ENCODE data around the gene DDOST.
"Not testable (repeated sequence)": the region's sequence is repeated elsewhere in the genome, so short reads cannot be mapped to it uniquely, and the experiment has no call there.

The DDOST gene

DNA sequence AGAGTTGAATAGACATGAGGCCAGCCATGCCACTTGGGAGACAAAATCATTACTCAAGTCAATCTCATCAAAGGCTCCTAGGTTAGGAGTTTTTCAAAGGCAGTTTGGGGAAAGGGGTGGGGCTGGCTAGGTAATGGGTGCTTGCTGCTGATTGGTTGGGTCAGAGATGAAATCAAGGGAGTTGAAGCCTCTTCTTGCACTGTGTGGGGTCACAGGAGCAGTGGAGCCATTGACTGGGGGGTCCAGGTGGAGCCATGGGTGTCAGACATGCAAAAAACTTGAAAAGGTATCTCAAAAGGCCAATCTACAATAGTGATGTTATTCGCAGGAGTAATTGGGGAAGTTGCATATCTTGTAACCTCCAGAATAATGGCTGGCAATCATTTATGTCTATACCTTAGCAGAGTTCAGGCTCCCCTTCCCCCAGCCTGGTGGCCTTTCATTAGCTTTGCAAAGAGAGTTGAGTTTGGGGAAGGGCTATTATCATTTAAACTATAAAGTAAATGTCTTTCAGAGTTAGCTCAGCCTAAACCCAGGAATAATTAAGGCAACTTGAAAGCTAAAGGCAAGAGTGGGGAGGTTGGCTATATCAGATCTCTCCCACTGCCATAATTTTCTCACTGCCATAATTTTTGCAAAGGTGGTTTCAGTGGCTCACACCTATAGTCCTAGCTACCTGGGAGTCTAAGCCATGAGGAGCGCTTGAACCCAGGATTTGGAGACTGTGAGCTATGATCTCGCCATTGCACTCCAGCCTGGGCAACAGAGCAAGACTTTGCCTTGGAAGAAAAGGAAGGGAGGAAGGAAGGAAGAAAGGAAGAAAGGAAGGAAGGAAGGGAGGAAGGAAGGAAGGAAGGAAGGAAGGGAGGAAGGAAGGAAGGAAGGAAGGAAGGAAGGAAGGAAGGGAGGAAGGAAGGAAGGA lies 35.7 kb downstream of the DDOST start:
- DNase-seq (ENCODE audit: low read depth in 2 of 2, low spot score in 1 of 2) = no peak

DNA sequence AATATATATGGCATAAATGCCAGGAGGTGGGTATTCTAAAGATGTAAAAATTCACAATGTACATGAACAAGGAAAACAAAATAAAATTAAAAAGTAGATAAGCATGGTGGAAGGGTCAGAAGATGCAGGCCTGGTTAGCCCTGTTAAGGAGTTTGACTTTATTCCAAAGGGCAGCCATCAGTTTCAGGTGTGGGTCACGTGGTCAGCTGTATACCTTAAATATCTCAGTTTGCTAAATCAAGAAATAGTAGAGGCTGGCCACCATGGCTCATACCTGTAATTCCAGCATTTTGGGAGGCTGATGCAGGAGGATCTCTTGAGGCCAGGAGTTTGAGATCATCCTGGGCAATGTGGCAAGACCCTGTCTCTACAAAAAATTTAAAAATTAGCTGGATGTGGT lies 36.5 kb downstream of the DDOST start:
- no peak for DNase-seq (ENCODE audit: low read depth in 2 of 2, low spot score in 1 of 2)

DNA sequence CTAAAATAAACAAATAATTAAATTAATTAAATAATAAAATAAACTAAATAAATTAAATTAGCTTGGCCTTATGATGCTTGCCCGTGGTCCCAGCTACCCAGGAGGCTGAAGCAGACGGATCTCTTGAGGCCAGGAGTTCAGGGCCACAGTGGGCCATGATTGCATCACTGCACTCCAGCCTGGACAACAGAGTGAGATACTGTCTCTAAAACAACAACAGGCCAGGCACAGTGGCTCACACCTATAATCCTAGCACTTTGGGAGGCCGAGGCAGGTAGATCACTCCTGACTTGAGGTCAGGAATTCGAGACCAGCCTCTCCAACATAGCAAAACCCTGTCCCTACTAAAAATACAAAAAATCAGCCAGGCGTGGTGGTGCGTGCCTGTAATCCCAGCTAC lies 40.2 kb downstream of the DDOST start:
- DNase-seq (ENCODE audit: low read depth in 2 of 2, low spot score in 1 of 2) = no peak

DNA sequence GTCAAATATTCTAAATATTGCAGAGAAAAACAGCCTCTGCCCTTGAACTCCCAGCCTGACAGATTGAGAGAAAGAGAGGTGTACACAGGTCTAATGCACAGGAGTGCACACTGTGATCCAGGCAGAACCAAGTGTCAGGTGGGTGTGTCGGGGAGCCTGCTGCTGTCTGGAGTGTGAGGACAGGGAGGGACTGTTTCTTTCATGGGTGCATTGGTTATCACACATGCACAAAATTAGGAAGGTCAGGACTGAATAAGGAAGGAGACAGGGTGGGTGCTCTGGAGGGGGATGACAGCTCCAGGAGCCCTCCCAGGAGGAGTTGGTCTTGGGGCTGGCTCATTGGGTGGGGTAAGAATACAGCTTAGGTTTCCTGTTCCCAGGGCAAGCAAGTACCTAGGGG lies 41.2 kb downstream of the DDOST start:
- no peak for DNase-seq (ENCODE audit: low read depth in 2 of 2, low spot score in 1 of 2)

DNA sequence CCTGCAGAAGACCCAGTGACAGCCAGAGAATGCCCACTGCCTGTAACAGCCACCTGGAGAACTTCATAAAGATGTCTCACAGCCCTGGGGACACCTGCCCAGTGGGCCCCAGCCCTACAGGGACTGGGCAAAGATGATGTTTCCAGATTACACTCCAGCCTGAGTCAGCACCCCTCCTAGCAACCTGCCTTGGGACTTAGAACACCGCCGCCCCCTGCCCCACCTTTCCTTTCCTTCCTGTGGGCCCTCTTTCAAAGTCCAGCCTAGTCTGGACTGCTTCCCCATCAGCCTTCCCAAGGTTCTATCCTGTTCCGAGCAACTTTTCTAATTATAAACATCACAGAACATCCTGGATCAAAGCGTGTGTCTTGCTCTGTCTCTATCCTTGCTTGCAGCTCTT lies 42.6 kb downstream of the DDOST start:
- DNase-seq (ENCODE audit: low read depth in 2 of 2, low spot score in 1 of 2) = no peak

DNA sequence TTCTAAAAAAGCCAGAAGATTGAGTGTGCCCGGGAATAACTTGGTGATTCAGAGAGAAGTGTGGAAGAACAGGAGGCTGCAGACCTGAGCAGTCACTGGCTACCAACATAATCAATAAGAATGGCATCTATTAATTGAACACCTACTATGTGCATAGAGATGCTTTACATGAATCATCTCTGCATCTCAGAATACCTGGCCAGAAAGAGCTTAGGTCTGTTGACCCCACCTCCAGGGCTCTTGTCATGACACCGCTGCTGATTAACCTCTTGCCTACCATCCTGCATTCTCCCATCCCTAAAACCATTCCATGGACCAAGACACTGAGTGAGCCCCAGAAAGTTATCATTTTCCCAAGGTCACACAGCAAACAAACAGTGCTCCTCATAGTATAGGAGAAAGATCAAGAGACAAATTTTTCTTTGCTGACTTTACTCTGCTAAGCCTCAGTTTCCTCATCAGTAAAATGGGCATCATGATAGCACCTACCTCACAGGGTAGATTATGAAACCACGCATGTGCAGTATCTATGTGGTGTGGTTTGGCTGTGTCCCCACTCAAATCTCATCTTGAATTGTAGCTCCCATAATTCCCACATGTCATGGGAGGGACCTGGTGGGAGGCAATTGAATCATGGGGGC lies 44.2 kb downstream of the DDOST start:
- DNase-seq (ENCODE audit: low read depth in 2 of 2, low spot score in 1 of 2) = no peak

DNA sequence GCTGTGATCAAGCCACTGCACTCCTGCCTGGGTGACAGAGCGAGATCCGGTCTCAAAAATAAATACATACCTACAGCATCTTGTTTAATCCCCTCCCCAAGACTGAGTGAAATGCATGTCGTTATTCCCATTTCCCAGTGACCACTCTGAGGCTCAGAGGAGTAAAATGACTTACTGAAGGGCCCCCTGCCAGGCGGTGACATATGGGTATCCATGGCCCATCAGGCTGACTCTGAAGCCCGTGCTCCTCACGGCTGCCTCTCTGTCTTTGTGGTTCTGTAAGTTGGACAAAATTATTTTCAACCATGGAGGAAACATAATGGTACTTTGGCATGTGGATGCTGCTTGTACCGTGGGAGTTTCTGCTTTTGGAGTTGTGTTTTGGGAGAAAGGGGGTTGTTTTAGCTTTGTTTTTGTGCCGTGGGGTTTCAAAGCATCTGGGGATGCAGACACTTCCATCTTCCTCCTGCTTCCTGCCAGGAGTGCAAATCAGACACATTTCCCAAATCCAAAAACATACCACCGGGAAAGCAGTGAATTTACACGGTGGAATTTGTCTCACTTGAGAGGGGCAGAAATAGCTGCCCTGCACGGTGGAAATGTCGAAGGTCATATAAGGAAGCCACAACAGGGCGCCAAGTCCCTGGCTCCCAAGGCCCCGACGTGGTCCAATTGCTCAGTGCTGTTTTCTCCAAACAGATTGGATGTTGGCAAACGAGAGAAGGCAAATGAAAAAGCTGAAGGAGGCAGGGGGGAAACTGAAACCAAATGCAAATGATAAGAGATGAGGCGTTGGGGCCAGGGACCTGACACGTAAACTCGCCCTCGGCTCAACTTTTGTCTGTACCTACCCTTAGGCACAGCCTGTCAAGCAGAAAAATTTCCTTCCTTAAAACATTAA lies 45.0 kb downstream of the DDOST start:
- no peak for DNase-seq (ENCODE audit: low read depth in 2 of 2, low spot score in 1 of 2)

DNA sequence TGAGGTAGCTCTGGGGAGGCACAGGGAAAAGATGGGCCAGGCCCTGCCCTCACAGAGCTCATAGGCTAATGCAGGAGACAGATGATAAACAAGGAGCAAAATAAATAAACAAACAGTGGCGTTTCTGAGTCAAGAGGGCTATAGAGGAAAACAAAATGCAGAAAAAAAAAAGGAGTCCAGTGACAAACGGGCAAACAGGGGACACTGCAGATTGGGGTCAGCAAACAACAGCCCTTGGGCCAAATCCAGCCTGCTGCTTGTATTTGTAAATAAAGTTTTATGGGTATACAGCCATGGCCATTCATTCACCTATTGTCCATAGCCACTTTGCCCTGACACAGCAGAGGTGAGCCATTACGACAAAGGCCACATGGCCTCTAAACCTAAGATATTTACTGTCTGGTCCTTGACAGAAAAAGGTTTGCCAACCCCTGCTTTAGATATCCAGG lies 47.0 kb downstream of the DDOST start:
- no peak for DNase-seq (ENCODE audit: low read depth in 2 of 2, low spot score in 1 of 2)

DNA sequence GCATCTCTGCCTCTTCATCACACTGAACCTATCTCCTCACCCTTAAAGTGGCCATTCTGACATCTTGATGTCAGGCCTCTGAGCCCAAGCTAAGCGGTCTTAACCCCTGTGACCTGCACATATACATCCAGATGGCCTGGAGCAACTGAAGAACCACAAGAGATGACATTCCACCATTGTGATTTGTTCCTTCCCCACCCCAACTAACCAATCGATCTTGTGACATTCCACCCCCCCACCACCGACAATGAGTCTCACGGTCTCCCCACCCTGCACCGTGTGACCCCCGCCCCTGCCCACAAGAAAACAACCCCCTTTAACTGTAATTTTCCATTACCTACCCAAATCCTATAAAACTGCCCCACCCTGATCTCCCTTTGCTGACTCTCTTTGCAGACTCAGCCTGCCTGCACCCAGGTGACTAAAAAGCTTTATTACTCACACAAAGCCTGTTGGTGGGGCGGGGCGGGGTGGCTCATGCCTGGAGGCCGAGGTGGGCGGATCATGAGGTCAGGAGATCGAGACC lies 48.9 kb downstream of the DDOST start:
- DNase-seq (ENCODE audit: low read depth in 2 of 2, low spot score in 1 of 2) = no peak

DNA sequence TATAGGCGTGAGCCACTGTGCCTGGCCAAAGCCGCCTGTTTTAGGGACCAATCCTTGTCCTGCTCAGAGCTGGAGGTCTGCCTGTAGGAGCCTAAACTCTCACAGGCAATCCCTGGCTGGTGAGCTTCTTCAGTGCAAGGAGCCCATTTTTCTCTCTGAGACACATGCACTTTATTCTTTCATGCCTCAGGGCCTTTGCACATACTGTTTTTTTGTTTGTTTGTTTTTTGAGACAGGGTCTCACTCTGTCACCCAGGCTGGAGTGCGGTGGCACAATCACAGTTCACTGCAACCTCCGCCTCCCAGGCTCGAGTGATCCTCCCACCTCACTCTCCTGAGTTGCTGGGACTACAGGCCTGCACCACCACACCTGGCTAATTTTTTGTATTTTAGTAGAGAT lies 49.5 kb downstream of the DDOST start:
- DNase-seq (ENCODE audit: low read depth in 2 of 2, low spot score in 1 of 2) = no peak

DNA sequence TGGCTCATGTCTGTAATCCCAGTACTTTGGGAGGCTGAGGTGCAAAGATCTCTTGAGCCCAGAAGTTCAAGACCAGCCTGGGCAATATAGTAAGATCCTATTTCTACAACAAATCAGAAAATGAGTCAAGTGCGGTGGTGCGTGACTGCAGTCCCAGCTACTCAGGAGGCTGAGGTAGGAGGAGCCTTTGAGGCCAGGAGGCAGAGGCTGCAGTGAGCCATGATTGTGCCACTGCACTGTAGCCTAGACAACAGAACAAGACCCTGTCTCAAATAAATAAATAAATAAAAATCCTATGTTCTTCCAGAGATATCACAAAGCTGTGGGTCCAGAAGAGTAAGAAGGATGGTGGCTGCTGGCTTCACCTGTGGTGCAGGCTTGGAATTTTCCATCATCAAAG lies 50.2 kb downstream of the DDOST start:
- no peak for DNase-seq (ENCODE audit: low read depth in 2 of 2, low spot score in 1 of 2)

DNA sequence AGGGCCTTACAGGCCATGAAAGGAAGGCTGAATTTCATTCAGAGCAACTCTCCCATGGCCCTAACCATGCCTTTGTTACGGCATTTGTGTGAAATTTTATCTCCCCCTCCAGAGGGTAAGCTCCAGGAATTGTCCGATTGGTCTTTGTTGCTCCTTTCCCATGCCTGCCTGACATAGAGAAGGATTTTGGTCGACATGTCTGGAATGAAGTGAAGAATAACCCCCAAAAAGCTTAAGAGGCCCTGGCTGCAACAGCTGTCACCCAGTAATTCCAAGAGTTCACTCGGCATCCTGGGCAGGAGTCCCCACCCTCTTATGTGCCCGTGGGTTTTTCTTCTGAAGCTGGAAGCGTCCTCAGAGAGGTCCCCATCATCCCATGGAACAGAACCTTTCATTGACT lies 51.6 kb downstream of the DDOST start:
- DNase-seq (ENCODE audit: low read depth in 2 of 2, low spot score in 1 of 2) = no peak

DNA sequence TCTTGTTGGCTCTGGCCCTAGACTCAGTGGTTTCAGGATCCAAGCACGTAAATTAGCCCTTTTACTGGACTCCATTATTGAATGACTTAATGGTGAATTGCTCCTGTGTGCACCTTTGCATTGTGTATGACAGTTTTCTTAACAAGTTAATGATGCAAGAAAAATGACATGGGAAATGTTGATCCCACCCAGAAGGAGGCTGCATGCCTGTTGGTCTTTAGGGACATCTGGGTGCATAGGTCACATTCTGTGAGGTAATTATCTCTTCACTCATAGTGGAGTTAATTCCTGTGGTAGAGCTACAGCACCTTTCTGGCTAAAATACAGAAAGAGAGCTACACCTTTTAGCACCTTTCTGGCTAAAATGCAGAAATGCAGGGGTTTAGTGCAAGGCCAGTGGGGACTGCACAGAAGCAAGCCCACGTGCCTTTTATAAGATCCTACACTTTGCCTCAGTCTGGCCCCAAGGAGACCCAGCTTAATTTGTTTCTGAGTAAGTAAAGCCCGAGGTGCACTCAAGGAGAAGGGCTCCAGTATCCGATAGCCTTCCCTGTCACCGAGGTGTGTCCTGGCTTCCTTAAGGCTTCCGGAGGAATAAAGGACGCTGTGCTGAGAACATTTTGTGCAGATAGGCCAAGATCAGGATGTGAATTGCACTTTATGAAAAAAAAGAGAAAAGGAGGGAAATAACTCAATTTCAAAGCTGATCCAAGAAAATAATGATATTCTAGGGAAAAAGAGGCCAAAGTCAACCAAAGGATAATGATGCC lies 54.2 kb downstream of the DDOST start:
- DNase-seq (ENCODE audit: low read depth in 2 of 2, low spot score in 1 of 2) = not testable (repeated sequence)

DNA sequence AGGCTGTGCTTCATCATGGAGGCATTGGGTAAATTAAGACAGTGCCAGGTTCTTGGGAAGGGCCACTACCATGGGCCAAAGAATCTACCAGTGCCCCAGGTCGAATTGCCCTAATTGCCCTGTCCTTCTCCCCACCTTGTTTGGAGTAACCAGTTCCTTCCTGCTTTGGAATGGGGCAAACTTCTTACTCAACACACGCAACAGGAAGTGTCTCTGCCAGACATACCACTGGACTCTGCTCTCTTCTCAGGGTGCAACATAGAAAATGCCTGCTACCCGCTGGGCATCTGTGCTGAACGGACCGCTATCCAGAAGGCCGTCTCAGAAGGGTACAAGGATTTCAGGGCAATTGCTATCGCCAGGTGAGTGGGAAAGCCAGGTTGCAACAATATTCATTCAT lies 56.5 kb downstream of the DDOST start:
- no peak for DNase-seq (ENCODE audit: low read depth in 2 of 2, low spot score in 1 of 2)

DNA sequence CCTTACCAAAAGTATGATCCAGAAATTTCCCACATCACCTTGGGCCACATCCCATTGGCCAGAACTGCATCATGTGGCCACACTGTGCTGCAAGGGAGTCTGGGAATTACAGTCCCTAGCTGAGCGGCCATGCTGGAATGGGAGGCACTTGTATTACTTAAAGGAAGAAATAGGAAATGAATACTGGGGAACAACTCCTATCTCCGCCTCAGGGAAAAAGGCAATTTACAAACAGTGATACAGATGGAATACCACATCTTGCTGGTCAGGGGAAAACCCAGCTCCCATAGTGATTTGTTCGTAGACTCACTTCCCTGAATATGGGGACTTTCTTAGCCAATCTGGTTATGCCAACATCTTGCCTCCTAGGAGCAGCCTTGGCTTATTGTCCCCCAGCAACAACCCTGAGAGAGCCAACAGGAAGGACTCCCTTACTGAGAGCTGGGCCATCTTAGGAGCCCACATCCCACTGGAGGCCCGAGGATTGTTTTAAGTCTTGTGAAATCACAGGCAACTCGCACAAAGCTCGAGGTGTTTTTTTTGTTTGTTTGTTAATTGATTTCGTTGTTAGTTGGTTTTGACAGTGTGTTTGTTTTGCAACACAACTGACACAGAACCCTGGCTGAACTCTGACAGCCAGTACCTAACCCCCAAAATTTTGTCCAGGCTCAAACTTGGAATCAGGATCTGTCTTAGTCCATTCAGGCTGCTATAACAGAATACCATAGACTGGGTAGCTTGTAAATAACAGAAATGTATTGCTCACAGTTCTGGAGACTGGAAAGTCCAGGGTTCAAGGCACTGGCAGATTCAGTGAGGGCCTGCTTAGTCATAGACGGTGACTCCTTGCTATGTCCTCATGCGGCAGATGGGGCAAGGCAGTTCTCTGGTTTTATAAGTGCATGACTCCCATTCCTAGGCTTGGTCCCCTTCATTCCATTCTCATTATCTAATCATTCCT lies 57.4 kb downstream of the DDOST start:
- no peak for DNase-seq (ENCODE audit: low read depth in 2 of 2, low spot score in 1 of 2)

DNA sequence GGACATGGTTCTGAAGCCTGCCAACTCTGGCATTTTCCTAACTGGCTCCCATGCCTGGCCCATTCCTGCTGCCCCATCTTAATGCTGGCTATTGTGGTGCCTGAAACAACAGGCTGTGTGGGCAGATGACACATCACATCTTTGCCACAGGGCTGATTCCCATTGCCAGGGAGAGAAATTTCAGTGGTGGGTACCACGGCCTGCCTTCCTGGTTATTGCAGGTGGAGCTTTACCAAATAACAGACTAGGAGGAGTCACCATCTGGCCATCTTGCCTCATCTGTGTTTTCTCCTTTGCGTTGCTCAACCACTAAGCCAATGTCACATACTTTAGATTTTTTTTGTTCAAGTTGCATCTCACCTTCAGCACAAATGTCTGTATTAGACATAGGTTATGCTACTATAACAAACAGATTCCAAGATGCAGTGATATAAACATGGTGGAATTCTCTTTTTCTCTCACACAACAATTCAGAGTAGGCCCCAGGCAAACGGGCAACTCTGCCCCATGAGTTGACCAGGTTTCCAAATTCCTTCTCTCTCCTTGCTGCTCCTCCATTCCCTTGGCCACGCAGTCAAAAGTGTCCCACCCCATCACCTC lies 58.2 kb downstream of the DDOST start:
- no peak for DNase-seq (ENCODE audit: low read depth in 2 of 2, low spot score in 1 of 2)

Data from stimulated activated CD8-positive, alpha-beta memory T cell treated with anti-CD3 and anti-CD28 coated beads, Interleukin-4, amount 100 ng/mL, for 4 hours (primary cell).